ENCODE measurements around the gene CAPN3. TPM values are rescaled to one million over a fixed set of nuclear protein-coding genes. Genes with fewer than 3 reads are reported as not detected.

CAPN3 gene
- total RNA-seq: 121 TPM

GRCh38 chr15:42359249-42359648, at the start of gene CAPN3:
Gene CAPN3, plus strand, starts transcription at chr15:42359501. Its CDS starts 305 bp downstream, at chr15:42359806.

Small RNA genes within 50 kb of the gene (small RNA-seq; reads per million reads assigned to genes)
- not detected for gene RNU6-188P (ENCODE audit: low replicate concordance)

Other genes starting within 250 kb of the CAPN3 start
- 27.8 TPM for gene PLA2G4F, start 202.9 kb upstream of the CAPN3 start, total RNA-seq
- gene VPS39, start 151.2 kb upstream of the CAPN3 start, total RNA-seq: 59.7 TPM
- 37.1 TPM for gene GANC, start 86.3 kb upstream of the CAPN3 start, total RNA-seq
- gene TMEM87A, start 86.1 kb upstream of the CAPN3 start, total RNA-seq: 68.7 TPM
- gene ZNF106, start 131.6 kb downstream of the CAPN3 start, total RNA-seq: 97.9 TPM
- gene SNAP23, start 136.1 kb downstream of the CAPN3 start, total RNA-seq: 60.3 TPM
- gene LRRC57, start 189.3 kb downstream of the CAPN3 start, total RNA-seq: 21.0 TPM
- 25.0 TPM for gene HAUS2, start 189.3 kb downstream of the CAPN3 start, total RNA-seq
- gene STARD9, start 216.1 kb downstream of the CAPN3 start, total RNA-seq: 33.6 TPM

Measured in metanephros (tissue), 2 donors.